HT-29 (cell line): ENCODE data around the gene RCSD1. TPM values are rescaled to one million over a fixed set of nuclear protein-coding genes. Genes with fewer than 3 reads are reported as not detected.
"Not testable (repeated sequence)": the region's sequence is repeated elsewhere in the genome, so short reads cannot be mapped to it uniquely, and the experiment has no call there.

Experiments
- DNase-seq: peaks from one replicate; pipeline ENCODE4 v3.0.0-alpha.2; 2015; ENCODE audit warnings: low spot score
- total RNA-seq: library from RNA; depleted of rRNA; stranded (reverse); fragments of >200 nt; shearing (Covaris generic); gene quantifications from 2 replicates; pipeline ENCODE4 v1.2.3, GENCODE V29; 2014

Gene RCSD1
- total RNA-seq, 1 experiment from 2014 or later = not detected

- peak; percentile 93 for DNase-seq
Measured at GRCh38 chr1:167714439-167715156, 84.6 kb downstream of the RCSD1 start.

DNA sequence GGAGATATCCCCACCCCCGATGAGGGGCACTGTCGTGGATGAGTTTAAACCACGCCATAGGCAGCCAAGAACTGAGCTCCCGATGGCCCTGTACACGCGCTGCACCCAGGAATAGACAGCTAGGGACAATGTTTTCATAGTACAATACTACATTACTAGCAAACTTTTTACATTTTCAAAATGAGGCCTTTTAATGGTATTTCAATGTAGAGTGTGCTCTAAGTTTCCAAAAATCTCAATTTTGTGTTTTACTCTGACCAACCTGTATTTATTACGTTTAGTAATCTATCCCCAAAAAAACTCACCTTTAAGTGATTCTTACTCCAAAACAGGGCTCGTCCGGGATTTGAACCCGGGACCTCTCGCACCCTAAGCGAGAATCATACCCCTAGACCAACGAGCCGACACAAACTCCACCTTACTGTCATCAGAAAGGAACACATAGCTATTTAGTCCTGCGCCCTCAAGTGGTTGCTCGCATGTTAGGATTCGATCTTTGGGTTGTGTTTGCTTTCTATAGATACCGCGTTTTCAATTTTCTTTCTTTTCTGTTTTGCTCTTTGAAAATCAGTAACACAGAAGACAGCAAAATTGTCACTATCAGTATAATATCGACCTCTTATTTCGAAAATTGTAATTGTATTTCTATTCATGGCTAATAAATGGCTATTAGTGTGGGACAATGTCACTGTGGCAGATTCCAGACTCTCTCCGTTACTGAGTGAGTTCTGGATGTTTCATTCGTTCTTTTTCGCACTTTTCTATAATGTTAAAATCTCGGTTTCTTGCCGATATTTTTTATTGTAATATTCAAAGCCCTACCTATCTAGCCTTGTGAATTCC is 85.3 kb downstream of the RCSD1 start:
- DNase-seq = peak; percentile 95

- DNase-seq = peak; percentile 56
Measured at GRCh38 chr1:167716000-167716271, 85.9 kb downstream of the RCSD1 start.

GRCh38 chr1:167717351-167717750 is 87.3 kb downstream of the RCSD1 start:
- no peak for DNase-seq

DNA sequence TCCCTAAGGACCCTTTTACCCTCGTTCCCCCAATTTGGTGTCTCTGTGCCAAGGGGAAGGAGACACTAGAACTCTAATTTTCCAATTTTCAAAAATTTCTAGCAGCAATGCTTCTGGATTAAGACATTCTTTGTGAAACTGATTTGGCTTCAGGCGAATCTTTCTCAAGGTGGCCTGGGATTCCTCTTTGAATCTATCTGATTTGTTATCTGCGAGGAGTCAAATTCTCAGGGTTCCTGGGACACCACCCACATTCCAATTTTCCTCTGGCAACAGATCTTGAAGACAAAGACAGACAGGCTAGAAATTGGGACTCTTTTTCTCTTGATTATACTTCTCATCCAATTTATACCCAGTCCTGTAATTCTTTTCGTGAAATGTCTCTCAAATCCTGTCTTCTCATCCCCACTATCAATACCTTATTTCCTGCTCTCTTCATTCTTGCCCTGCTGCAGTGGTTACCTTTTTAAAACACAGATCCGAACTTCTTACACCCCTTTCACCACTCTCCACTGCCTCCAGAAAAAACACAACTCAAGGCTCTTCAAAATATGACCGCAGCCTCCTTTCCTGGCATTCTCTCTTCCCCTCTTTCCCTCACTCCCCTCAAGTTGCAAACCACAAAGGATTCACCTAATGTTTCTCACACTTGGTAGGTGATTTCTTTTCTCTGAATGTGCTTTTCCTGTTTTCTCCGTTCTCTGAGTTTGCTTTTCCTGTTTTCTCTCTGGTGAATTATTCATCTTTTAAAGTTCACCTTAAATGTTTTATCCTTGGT is 89.1 kb downstream of the RCSD1 start:
- DNase-seq = no peak

DNA sequence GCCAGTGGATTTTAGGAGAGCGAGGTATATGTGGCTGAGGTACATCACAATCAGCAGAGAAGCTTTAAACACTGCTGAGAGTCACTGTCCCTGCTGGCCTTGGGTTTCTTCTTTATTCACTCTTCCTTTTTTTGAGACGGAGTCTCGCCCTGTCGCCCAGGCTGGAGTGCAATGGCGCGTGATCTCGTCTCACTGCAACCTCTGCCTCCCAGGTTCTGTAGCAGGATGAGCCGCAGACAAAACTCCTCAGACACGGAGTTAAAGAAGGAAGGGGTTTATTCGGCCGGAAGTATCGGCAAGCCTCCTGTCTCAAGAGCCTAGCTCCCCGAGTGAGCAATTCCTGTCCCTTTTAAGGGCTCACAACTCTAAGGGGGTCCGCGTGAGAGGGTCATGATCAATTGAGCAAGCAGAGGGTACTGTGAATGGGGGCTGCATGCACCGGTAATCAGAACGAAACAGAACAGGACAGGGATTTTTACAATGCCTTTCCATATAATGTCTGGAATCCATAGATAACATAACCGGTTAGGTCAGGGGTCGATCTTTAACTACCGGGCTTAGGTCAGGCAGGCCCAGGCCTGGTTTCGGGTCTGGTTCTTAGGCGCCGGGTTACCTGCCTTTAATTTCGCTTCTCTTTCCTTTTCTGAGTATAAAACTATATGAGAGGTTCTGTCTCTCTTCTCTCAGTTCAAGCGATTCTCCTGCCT is 89.8 kb downstream of the RCSD1 start:
- DNase-seq = not testable (repeated sequence)

DNA sequence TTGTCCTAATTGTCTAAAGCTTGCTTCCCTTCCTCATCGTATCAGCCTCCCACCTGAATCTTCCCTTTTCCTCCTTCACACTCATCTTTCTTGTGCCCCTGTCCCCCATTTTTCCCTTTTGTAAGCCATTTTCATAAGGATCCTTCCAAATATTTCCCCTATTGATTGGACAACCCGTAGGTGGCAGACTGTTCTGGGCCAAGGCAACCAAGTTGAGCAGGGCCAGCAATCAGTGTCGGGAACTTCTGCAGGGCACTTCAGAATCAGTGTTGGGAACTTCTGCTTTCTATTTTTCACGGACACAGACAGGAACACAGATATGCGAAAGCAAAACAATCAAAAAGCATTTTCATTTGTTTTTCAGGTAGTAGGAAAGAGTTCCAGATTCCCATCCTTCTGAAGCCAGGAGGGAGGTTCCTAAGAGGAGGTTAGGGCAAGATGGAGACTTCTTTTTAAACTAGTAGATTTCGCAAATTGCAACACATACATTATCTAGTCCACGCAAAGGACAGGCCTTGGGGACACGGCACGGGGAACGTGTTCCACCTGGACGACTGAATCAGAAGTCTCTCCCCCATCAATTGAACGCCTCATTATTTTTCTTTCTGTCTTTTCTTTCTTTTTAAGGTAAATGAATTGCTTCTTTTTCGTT is 91.1 kb downstream of the RCSD1 start:
- DNase-seq = peak; percentile 76

GRCh38 chr1:167721617-167722151 is 91.7 kb downstream of the RCSD1 start, which contains the start of gene MPZL1:
TSS of gene MPZL1 (plus strand) at chr1:167721982. CDS start at chr1:167722152, 170 bp downstream.
- peak; percentile 96 for DNase-seq

- peak; percentile 54 for DNase-seq
Measured at GRCh38 chr1:167722152-167722869, 92.3 kb downstream of the RCSD1 start.

DNA sequence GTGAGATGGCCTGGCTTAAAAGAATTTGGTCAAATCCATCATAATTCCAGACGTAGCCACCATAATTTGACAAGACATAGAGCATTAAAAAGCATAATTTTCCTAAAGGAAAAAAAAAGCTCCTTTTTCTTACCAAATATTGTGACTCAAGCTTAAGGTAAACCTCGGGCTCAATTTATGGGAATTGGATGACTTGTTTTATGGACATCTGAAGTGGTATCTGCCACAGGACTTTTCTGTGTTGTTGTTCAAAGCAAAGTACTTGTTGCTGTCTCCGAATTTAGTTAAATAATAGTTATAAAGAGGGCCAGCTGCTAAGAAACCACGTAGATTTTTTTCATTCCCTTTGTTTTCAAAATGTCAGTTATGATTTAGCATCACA is 92.8 kb downstream of the RCSD1 start:
- DNase-seq = no peak

- no peak for DNase-seq
Measured at GRCh38 chr1:167723707-167724323, 93.8 kb downstream of the RCSD1 start.

GRCh38 chr1:167726008-167726407 is 96.0 kb downstream of the RCSD1 start:
- DNase-seq = no peak

DNA sequence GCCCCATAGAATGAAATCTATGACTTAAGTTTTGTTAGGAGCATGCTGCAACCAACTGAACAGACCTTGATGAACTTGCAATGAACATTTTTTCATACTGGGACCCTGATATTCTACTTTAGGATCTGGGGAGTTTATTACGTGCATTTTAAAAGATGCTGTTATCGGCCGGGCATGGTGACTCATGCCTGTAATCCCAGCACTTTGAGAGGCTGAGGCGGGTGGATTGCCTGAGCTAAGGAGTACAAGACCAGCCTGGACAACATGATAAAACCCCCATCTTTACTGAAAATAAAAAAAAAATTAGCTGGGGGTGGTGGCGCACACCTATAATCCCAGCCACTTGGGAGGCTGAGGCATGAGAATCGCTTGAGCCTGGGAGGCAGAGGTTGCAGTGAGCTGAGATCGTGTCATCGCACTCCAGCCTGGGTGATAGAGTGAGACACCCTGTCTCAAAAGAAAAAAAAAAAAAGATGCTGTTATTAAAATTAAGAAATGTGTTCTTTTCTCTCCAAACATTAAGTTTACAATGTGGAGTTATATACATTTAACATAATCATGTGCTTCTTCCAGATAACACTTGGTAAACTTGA is 98.9 kb downstream of the RCSD1 start:
- DNase-seq = no peak

DNA sequence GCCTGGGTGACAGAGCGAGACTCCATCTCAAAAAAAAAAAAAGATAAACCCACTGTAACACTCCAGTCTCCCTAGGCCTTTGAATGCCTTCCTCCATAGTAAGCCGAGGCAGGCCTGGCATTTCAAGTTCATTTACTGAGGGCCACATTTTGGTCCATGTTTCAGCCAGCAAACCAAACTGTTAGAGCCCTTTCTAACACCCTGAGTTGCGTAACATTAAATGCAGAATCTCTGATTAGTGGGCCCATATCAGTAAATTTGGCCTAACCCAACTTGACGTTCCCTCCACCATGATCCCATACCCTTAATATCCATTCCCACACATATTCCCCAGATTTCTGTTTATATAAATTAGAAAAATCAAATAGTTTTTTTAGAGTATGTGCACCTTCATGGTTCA is 104.2 kb downstream of the RCSD1 start:
- DNase-seq = no peak

DNA sequence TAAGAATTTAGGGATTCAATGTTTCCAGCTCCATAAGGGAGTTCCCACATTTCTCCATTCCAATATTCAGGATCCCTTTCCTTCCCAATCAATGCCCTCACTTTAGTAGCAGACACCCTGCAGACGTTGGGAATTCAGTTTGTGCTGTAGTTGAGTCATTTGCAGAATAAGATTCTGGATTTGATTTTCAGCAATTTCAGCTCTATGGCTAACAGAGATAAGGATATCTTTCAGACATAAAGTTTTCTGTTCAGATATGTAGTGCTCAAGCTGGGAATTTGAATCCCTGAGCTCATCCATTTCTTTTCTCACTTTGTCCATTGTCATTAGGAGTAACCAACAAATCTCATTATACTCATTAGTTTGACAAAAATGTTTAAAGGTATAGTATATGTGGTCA is 104.8 kb downstream of the RCSD1 start:
- no peak for DNase-seq

GRCh38 chr1:167737169-167737568 is 107.1 kb downstream of the RCSD1 start:
- no peak for DNase-seq

DNA sequence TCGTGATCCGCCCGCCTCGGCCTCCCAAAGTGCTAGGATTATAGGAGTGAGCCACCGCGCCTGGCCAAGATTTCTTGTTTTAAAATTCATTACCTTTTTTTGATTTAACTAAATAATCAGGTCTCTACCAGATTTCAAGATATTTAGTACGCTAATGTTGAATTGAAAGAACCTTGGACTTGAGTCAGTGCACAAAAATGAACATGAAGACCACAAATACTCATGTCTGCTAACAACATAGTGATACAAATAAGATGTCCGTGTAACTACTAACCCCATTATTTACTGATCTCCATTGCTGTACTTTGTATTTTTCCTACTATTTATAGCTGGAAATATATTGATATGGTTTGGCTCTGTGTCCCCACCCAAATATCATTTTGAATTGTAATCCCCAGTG is 108.1 kb downstream of the RCSD1 start:
- DNase-seq = no peak

DNA sequence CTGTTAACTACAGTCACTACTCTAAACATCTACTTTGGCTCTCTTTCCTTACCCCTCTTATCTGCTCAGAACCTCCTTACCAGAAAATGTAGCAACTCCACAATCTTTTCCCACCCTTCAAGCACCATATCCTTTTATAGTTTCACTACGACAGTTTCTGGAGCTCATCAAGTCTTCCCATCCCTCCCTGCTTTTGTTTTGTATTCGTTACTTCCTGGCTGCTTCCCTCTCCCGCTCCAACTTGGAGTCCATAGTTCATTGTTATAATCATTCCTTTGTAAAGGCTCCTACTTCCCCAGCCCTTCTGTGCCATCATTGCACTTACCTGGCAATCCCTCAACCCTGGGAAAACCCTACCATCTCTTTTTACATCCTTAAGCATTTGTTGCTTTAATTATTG is 109.7 kb downstream of the RCSD1 start:
- peak; percentile 55 for DNase-seq

DNA sequence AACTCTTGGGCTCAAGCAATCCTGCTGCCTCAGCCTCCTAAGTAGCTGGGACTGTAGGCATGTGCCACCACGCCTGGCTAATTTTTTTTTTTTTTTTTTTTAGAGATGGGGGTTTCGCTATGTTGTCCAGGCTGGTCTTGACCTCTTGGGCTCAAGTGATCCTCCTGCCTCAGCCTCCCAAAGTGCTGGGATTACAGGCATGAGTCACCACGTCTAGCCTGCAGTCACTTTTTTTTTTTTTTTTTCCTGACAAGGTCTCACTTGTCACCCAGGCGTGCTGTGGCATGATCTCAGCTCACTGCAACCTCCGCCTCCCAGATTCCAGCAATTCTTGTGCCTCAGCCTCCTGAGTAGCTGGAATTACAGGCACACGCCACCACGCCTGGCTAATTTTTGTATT is 111.1 kb downstream of the RCSD1 start:
- DNase-seq = not testable (repeated sequence)
